ENCODE data around the gene NLRP12. TPM values are rescaled to one million over a fixed set of nuclear protein-coding genes. Genes with fewer than 3 reads are reported as not detected.

Gene NLRP12
- 0.02 TPM in 1 of 5 replicates, not detected in the others for total RNA-seq (2022; extraction: Qiagen RNA extraction; ENCODE audit: low read depth)

GRCh38 chr19:53824134-53824611 lies at the start of gene NLRP12:
NLRP12 (minus strand) TSS chr19:53824314; CDS start chr19:53824174, 140 bp downstream.

DNA sequence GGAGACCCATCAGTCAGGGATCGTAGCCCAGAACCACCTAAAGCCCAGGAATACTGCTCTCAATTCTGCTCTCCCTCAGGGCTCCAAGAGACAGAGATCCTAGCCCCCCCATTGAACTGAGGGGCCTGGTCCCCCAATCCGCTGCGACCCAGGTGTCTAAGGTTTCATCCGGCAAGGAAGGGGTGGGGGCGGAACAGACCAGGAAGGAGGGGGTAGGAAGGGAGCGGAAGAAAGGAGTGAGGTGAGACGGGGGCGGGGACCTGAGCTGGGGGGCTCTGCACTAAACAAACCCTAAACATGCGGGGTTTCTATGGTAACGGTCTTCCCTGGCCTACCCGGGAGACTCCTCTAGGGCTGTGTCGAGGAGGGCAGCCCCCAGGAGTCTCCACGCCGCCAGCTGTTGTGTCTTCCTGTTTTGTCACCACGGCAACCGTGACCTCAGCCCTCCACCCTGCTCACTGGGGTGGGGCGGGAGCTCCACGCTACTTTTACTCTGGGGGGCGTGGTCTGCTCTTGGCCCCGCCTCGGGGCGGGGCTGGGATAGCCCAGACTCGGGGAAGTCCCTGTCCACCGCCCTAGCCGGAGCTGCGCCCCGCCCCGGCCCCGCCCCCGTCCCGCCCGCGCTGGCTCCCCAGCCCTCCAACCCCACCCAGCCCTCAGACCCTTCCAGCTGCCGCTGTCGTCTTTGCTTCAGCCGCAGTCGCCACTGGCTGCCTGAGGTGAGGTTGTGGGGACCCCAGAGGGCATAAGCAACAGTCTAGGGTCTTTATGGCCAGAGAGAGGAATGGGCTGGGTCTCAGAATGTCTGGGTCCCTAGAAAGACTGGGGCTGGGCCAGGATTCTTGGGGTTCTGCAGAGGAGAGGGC lies 43.3 kb upstream of the NLRP12 start, which contains the start of gene MYADM:
TSS of gene MYADM (plus strand) at position 659 of the 866 bp plus-strand sequence. CDS start 5,647 bp downstream, outside the sequence.

Other genes with a start within 250 kb of the NLRP12 start
- gene DPRX, start 192.3 kb downstream of the NLRP12 start, total RNA-seq (2022; extraction: Qiagen RNA extraction; ENCODE audit: low read depth), result not detected in 5 replicates
- gene MYADM, start 43.6 kb upstream of the NLRP12 start, total RNA-seq (2022; extraction: Qiagen RNA extraction; ENCODE audit: low read depth), result 219 to 342 TPM (median 291 TPM) in 5 replicates
- 3.5 to 7.1 TPM (median 5.9 TPM) in 5 replicates for gene PRKCG, start 57.9 kb upstream of the NLRP12 start, total RNA-seq (2022; extraction: Qiagen RNA extraction; ENCODE audit: low read depth)
- 6.4 to 10.4 TPM (median 9.3 TPM) in 5 replicates for gene CACNG7, start 85.0 kb upstream of the NLRP12 start, total RNA-seq (2022; extraction: Qiagen RNA extraction; ENCODE audit: low read depth)
- gene CACNG8, start 138.6 kb upstream of the NLRP12 start, total RNA-seq (2022; extraction: Qiagen RNA extraction; ENCODE audit: low read depth), result 0.69 to 1.5 TPM (median 1.3 TPM) in 5 replicates
- gene CACNG6, start 167.3 kb upstream of the NLRP12 start, total RNA-seq (2022; extraction: Qiagen RNA extraction; ENCODE audit: low read depth), result 10.5 to 14.4 TPM (median 12.1 TPM) in 5 replicates
- 0.24 to 1.1 TPM (median 0.49 TPM) in 5 replicates for gene VSTM1, start 239.6 kb upstream of the NLRP12 start, total RNA-seq (2022; extraction: Qiagen RNA extraction; ENCODE audit: low read depth)